GM12878 (cell line): ENCODE data around the gene AKT1.

Source experiments
- CBX3 ChIP-seq: fragments of 200-600 bp; sonication (generic); IDR thresholded peaks from 2 replicates; pipeline ENCODE4 v1.6.1; 2016; ENCODE audit warnings: low read depth, borderline replicate concordance
- PAX5 ChIP-seq: IDR thresholded peaks from 2 replicates; pipeline ENCODE4 v1.6.1; 2011; ENCODE audit warnings: low read depth, low read length, borderline replicate concordance
- POLR2AphosphoS5 ChIP-seq: IDR thresholded peaks from 2 replicates; pipeline ENCODE4 v1.6.1; 2011; ENCODE audit warnings: mild to moderate bottlenecking, low read length, inconsistent platforms
- RAD21 ChIP-seq: IDR thresholded peaks from 2 replicates; pipeline ENCODE4 v1.6.1; 2011; ENCODE audit warnings: mild to moderate bottlenecking, low read depth, low read length, moderate library complexity; ENCODE audit not compliant: insufficient read depth
- TARDBP ChIP-seq: IDR thresholded peaks from 2 replicates; pipeline ENCODE4 v1.6.1; 2016; ENCODE audit warnings: borderline replicate concordance
- TF ChIP-seq, protein P1 (sequence below), 3 experiments: IDR thresholded peaks in 2 of 3; conservative IDR thresholded peaks in 1 of 3; 2 replicates each; pipeline ENCODE4 v1.5.1; 2011; ENCODE audit warnings: low read depth in 3 of 3, low read length in 3 of 3, mild to moderate bottlenecking in 3 of 3, control low read depth in 2 of 3, moderate library complexity in 2 of 3, inconsistent platforms in 1 of 3, mixed read lengths in 1 of 3; ENCODE audit not compliant: control insufficient read depth in 2 of 3, insufficient read depth in 1 of 3; ENCODE audit errors: extremely low read depth in 1 of 3

GRCh38 chr14:104805326-104805678 is 9.8 kb upstream of the AKT1 start:
- no peak for TF ChIP-seq TARDBP
- no peak for TF ChIP-seq RAD21
- TF ChIP-seq, protein P1, sequence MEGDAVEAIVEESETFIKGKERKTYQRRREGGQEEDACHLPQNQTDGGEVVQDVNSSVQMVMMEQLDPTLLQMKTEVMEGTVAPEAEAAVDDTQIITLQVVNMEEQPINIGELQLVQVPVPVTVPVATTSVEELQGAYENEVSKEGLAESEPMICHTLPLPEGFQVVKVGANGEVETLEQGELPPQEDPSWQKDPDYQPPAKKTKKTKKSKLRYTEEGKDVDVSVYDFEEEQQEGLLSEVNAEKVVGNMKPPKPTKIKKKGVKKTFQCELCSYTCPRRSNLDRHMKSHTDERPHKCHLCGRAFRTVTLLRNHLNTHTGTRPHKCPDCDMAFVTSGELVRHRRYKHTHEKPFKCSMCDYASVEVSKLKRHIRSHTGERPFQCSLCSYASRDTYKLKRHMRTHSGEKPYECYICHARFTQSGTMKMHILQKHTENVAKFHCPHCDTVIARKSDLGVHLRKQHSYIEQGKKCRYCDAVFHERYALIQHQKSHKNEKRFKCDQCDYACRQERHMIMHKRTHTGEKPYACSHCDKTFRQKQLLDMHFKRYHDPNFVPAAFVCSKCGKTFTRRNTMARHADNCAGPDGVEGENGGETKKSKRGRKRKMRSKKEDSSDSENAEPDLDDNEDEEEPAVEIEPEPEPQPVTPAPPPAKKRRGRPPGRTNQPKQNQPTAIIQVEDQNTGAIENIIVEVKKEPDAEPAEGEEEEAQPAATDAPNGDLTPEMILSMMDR (IDR thresholded peaks at IDR 0.05 in 2 of 3, conservative IDR thresholded peaks at IDR 0.05 in 1 of 3; ENCODE audit: control insufficient read depth in 2 of 3, extremely low read depth in 1 of 3, insufficient read depth in 1 of 3, low read depth in 3 of 3, low read length in 3 of 3), result no peak
- TF ChIP-seq POLR2AphosphoS5, result no peak
- TF ChIP-seq PAX5, result no peak
- TF ChIP-seq CBX3, result no peak
